ENCODE data around the gene SLC6A19. TPM values are rescaled to one million over a fixed set of nuclear protein-coding genes. Genes with fewer than 3 reads are reported as not detected.

The SLC6A19 gene
- total RNA-seq, 1 experiment from 2014 or later, result not detected

DNA sequence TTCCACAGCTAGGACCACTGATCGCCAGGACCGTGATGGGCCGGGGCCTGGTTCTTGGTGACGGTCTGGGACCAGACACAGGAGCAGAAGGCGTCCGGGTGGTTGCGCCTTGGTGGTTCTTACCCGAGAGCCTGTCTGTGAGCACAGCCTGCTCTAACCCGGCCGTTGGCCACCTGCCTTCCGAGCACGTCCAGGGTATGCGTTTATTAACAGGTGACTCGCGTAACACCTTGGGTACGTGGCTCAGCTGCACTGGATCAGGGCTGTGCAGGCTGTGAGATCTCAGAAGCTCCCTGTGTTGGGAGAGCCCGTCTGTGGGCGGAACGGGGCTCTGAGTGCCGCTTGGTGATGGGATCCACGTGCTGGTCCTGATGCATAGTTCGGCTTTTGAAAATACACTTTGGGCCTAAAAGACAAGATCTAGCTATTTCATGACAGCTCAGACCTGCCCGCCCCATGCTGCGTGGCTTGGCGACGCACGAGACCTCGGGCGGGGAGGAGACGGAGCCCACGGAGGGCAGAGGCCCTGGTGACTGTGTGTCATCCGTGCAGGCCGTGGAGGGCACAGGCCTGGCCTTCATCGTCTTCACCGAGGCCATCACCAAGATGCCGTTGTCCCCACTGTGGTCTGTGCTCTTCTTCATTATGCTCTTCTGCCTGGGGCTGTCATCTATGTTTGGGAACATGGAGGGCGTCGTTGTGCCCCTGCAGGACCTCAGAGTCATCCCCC, 17.1 kb downstream of the SLC6A19 start:
- no peak for DNase-seq (ENCODE audit: low spot score)
- intact Hi-C loops (cut with micrococcal nuclease; ENCODE audit: unreplicated experiment), result no loop called here
- no TSS peak for BruUV-seq (replicated peaks)
- H3K27me3 ChIP-seq (replicated peaks; ENCODE audit: insufficient read depth, low read depth, low read length, poor library complexity), result no peaks in the 10 kb centered on the region
- H3K9me3 ChIP-seq (ENCODE audit: low read depth, low read length, poor library complexity, severe bottlenecking), result no peaks in the 10 kb centered on the region
- ChIA-PET CTCF (no interaction called here), POLR2A (ENCODE audit: low non-redundant PET) (no interaction called here)
- no peaks in the 10 kb centered on the region for H3K36me3 ChIP-seq (ENCODE audit: insufficient read depth, low read length, poor library complexity, severe bottlenecking)
- no peak overlapping the region for H3K27ac ChIP-seq (ENCODE audit: low read depth, low read length, poor library complexity, severe bottlenecking)
- TF ChIP-seq, protein P1, sequence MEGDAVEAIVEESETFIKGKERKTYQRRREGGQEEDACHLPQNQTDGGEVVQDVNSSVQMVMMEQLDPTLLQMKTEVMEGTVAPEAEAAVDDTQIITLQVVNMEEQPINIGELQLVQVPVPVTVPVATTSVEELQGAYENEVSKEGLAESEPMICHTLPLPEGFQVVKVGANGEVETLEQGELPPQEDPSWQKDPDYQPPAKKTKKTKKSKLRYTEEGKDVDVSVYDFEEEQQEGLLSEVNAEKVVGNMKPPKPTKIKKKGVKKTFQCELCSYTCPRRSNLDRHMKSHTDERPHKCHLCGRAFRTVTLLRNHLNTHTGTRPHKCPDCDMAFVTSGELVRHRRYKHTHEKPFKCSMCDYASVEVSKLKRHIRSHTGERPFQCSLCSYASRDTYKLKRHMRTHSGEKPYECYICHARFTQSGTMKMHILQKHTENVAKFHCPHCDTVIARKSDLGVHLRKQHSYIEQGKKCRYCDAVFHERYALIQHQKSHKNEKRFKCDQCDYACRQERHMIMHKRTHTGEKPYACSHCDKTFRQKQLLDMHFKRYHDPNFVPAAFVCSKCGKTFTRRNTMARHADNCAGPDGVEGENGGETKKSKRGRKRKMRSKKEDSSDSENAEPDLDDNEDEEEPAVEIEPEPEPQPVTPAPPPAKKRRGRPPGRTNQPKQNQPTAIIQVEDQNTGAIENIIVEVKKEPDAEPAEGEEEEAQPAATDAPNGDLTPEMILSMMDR (conservative IDR thresholded peaks at IDR 0.05; ENCODE audit: low read depth, low read length), result no peak
- no peak for TF ChIP-seq EZH2 (IDR thresholded peaks at IDR 0.05; ENCODE audit: borderline replicate concordance, low read depth, low read length, poor library complexity, severe bottlenecking)
- no peak overlapping the region for H3K4me3 ChIP-seq (ENCODE audit: low read depth, low read length, poor library complexity, severe bottlenecking)
- H3K4me1 ChIP-seq (ENCODE audit: insufficient read depth, low read length, poor library complexity, severe bottlenecking), result no peaks in the 10 kb centered on the region

DNA sequence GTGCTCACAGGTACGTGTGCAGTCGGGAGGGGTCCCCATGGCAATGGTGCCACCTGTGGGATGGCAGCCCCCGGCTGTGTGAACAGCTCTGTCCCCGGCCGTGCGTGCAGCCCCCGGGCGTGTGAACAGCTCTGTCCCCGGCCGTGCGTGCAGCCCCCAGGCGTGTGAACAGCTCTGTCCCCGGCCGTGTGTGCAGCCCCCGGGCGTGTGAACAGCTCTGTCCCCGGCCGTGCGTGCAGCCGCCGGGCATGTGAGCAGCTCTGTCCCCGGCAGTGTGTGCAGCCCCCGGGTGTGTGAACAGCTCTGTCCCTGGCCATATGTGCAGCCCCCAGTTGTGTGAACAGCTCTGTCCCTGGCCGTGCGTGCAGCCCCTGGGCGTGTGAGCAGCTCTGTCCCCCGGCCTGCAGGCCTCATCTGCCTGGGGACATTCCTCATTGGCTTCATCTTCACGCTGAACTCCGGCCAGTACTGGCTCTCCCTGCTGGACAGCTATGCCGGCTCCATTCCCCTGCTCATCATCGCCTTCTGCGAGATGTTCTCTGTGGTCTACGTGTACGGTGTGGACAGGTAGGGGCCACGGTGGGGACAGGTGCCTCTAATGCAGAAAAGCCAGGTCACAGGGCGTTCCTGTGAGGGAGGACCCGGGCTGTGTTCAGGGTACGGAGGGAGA, 17.8 kb downstream of the SLC6A19 start:
- Histone ChIP-seq H3K36me3 (ENCODE audit: insufficient read depth, low read length, poor library complexity, severe bottlenecking) (no peaks in the 10 kb centered on the region), H3K4me1 (ENCODE audit: insufficient read depth, low read length, poor library complexity, severe bottlenecking) (no peaks in the 10 kb centered on the region), H3K4me3 (ENCODE audit: low read depth, low read length, poor library complexity, severe bottlenecking) (no peak overlapping the region), H3K9me3 (ENCODE audit: low read depth, low read length, poor library complexity, severe bottlenecking) (no peaks in the 10 kb centered on the region), H3K27ac (ENCODE audit: low read depth, low read length, poor library complexity, severe bottlenecking) (no peak overlapping the region), H3K27me3 (replicated peaks; ENCODE audit: insufficient read depth, low read depth, low read length, poor library complexity) (peaks cover 3% of the 10 kb centered on the region)
- DNase-seq (ENCODE audit: low spot score), result no peak
- BruUV-seq (replicated peaks), result no TSS peak
- CTCF ChIA-PET, result no interaction called here
- POLR2A ChIA-PET (ENCODE audit: low non-redundant PET), result no interaction called here
- intact Hi-C loops (cut with micrococcal nuclease; ENCODE audit: unreplicated experiment), result no loop called here
- TF ChIP-seq, protein P1 (conservative IDR thresholded peaks at IDR 0.05; ENCODE audit: low read depth, low read length), result no peak
- no peak for TF ChIP-seq EZH2 (IDR thresholded peaks at IDR 0.05; ENCODE audit: borderline replicate concordance, low read depth, low read length, poor library complexity, severe bottlenecking)

DNA sequence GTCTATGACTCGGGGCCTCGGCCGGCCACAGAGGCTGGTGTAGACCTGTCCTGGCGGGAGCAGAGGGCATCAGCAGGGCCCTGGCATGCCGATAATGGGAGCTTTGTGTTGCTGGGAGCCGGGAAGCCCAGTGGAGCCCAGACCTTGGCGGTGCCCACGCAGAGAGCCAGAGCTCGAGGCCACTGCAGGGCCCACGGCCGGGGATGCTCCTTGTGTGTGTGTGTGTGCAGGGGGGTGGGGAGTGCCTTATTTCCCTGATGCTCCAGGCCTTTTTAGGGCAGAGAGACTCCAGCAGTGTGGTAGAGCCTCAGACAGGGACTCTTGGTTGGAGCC, 18.3 kb downstream of the SLC6A19 start:
- H3K27me3 ChIP-seq (replicated peaks; ENCODE audit: insufficient read depth, low read depth, low read length, poor library complexity), result peaks cover 4% of the 10 kb centered on the region
- H3K9me3 ChIP-seq (ENCODE audit: low read depth, low read length, poor library complexity, severe bottlenecking), result no peaks in the 10 kb centered on the region
- ChIA-PET POLR2A (ENCODE audit: low non-redundant PET) (interaction anchor here (0.7 kb wide), 1 partner anchor 47 kb away, joined by 3 read pairs; no protein-coding TSS in a partner anchor), CTCF (no interaction called here)
- H3K4me3 ChIP-seq (ENCODE audit: low read depth, low read length, poor library complexity, severe bottlenecking), result no peak overlapping the region
- no peaks in the 10 kb centered on the region for H3K4me1 ChIP-seq (ENCODE audit: insufficient read depth, low read length, poor library complexity, severe bottlenecking)
- no peak for TF ChIP-seq EZH2 (IDR thresholded peaks at IDR 0.05; ENCODE audit: borderline replicate concordance, low read depth, low read length, poor library complexity, severe bottlenecking)
- TF ChIP-seq, protein P1 (conservative IDR thresholded peaks at IDR 0.05; ENCODE audit: low read depth, low read length), result no peak
- H3K27ac ChIP-seq (ENCODE audit: low read depth, low read length, poor library complexity, severe bottlenecking), result no peak overlapping the region
- BruUV-seq (replicated peaks), result no TSS peak
- intact Hi-C loops (cut with micrococcal nuclease; ENCODE audit: unreplicated experiment), result no loop called here
- H3K36me3 ChIP-seq (ENCODE audit: insufficient read depth, low read length, poor library complexity, severe bottlenecking), result no peaks in the 10 kb centered on the region
- no peak for DNase-seq (ENCODE audit: low spot score)

Measured in A673 (cell line).